ENCODE data around the gene GTPBP1.

DNA sequence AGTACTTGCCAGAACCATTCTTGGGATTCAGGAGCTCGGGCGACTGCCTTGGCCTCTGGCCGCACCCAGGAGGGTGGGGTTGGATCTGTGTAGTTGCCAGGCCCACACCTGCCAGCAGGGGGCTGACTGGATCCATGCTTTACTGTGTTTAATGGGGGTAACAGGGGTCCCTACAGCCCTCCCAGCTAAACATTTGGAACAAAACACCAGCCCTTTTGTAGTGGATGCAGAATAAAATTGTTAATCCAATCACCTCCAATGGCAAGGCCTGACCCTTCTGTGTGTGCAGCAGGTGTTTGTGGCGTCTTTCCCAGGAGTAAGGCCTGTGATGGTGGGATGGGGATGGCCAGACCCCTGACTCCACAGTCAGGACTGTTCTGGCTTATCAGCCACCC, 27.6 kb downstream of the GTPBP1 start:
- TF ChIP-seq CTCF (IDR thresholded peaks at IDR 0.05): peak in 1 of 3 donors; percentile 11
- TF ChIP-seq POLR2A (IDR thresholded peaks at IDR 0.05): no peak

Data from lower leg skin (tissue), 3 donors.